Liver (tissue), 2 donors: ENCODE results near the gene NASP.

Experiments
- CTCF ChIP-seq: fragments of 150-350 bp; IDR thresholded peaks from 2 replicates; pipeline ENCODE4 v1.5.1; 2017; ENCODE audit warnings: improper control_type of control experiment, low read depth, low read length; ENCODE audit not compliant: missing input control
- MAX ChIP-seq: IDR thresholded peaks from 2 replicates; pipeline ENCODE4 v1.6.1; 2016; ENCODE audit warnings: antibody characterized with exemption
- donor health status: healthy.

- no peak for TF ChIP-seq CTCF
- no peak for TF ChIP-seq MAX
These were observed 47.0 kb upstream of the NASP start for GRCh38 chr1:45536886-45537285.
